GM12892 (cell line): Measurements from ENCODE around the gene TPBGL.
A peak's percentile ranks its signal among the peaks of the same experiment; 100 is the strongest.

Experiments
- DNase-seq: peaks from one replicate; pipeline ENCODE4 v3.0.0; 2011; ENCODE audit not compliant: insufficient read length
- FAIRE-seq: peaks from 2 replicates; lab custom pipeline; 2011; peaks lifted over from hg19 to GRCh38; lab: Jason Lieb, UNC
- POLR2A ChIP-seq: IDR thresholded peaks from 2 replicates; pipeline ENCODE4 v1.6.1; 2011; ENCODE audit warnings: low read depth, low read length, control low read depth
- POLR2AphosphoS5 ChIP-seq: IDR thresholded peaks from 2 replicates; pipeline ENCODE4 v1.6.1; 2011; ENCODE audit warnings: low read depth, low read length, control low read depth
- TAF1 ChIP-seq: IDR thresholded peaks from 2 replicates; pipeline ENCODE4 v1.6.1; 2011; ENCODE audit warnings: low read depth, mild to moderate bottlenecking, control low read depth, low read length, borderline replicate concordance

The TPBGL gene

DNA sequence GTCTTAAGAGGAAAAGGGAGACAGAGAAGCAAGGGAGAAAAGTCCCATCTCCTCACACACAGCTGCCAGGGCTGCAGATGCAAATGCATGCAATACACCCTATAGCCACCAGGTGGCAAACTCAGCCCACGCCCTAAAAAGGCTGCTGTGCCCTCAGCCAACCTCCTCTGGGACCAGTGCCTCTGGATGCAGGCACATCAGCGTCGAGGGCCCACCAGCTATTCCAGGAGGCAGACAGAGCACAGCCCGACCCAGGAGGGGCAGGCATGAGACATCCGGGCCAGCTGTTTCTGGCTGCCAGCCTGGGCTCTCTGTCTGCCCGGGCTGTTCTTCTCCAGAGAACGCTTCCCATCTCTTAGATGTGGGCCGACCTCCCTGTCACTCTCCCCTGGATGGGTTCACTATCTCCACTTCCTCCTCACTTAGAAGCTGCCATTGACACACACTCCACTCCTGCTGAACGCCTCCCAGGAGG, 39.7 kb downstream of the TPBGL start:
- no peak for TF ChIP-seq POLR2A
- TF ChIP-seq TAF1 = no peak
- TF ChIP-seq POLR2AphosphoS5 = no peak
- peak; percentile 79 for DNase-seq
- peak; percentile 88 for FAIRE-seq

DNA sequence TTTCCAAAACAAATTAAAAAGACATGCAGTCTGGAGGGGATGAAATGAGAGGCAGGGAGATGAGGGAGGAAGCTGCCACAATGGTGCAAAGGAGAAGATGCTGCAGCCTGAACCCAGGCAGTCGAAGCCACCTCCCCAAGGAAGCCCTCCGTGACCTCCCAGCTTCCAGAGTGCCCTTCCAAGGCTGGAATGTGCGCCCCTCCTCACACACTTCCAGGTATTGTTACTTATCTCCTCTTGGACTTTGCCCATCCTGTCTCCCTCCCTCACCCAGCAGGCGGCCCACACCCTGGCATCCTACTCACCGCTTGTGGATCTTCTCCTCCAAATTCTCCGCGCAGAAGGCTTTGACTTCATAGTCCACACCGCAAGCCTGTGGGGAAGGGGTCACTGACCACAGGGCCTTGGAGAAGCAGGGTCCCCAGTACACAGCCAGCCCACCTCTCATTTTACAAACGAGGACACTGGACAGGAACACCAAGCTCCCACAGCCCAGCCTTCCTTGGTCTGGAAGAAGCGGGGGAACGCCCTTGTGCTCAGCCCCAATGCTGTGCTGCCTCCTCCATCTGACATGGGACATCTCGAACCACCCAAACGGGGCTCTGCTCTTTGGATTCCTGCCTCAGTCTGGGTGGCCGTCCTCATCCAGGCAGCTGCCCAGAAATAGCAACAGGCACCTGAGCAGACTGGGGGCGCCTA, 40.3 kb downstream of the TPBGL start:
- DNase-seq = no peak

DNA sequence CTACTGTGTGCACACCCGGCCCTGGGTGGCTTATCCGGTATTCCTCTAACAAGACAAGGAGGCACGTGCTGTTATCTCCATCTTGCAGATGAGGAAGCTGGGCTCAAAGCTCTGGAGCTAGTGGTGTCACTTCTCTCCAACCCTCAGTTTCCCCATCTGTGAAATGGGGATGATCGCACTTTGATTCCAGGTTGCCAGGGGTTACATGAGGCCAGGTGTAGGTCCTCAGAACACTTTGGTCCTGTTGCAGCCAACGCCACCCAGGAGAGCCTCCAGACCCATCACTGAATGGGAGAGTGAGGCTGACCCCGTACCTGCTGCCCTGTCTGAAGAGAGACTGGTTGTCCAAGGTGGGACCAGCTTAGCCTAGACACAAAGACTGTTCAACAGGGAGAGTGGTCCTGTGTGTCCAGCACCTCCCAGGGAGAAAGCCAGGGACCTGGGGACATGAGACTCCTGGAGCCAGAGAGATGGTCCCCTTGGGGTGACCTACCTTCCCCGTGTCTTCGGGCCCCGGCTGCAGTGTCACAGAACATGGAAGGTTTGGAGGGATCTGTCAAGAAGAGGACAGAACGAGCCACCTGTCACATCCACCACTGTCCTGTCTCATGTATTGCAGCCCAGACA, 41.0 kb downstream of the TPBGL start:
- FAIRE-seq = no peak
- TF ChIP-seq TAF1 (no peak), POLR2AphosphoS5 (no peak), POLR2A (no peak)
- DNase-seq = no peak

More for the DNA sequence above, 40.3 kb downstream of the TPBGL start:
- TF ChIP-seq POLR2AphosphoS5 (no peak), TAF1 (no peak), POLR2A (no peak)
- FAIRE-seq = no peak

DNA sequence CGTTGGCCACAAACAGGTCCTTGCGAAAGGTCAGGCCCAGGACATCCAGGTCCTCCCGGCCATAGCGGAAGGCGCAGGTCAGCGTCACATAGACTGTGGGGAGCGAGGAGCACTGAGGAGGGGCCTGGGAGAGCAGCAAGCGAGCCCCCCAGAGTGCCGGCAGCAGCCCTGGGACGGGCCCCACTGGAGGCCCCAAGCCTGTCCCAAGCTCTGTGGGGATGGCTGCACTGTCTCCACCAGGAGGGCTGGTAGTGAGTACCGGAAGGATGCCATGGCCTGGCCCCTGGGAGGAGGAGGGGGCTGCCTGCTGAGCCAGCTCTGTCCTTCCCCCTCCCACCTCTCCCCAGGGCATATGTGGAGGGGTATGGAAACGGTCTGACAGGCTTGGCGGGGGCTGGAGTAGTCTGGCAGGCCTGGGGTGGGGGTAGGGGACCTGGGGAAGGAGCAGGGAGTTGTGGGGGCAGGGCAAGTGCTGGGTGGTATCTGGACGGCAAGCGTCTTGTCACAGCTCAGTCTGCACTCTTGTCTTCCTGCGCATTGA, 42.9 kb downstream of the TPBGL start:
- TF ChIP-seq POLR2AphosphoS5 = no peak
- TF ChIP-seq TAF1 = no peak
- TF ChIP-seq POLR2A = no peak
- no peak for FAIRE-seq
- no peak for DNase-seq

DNA sequence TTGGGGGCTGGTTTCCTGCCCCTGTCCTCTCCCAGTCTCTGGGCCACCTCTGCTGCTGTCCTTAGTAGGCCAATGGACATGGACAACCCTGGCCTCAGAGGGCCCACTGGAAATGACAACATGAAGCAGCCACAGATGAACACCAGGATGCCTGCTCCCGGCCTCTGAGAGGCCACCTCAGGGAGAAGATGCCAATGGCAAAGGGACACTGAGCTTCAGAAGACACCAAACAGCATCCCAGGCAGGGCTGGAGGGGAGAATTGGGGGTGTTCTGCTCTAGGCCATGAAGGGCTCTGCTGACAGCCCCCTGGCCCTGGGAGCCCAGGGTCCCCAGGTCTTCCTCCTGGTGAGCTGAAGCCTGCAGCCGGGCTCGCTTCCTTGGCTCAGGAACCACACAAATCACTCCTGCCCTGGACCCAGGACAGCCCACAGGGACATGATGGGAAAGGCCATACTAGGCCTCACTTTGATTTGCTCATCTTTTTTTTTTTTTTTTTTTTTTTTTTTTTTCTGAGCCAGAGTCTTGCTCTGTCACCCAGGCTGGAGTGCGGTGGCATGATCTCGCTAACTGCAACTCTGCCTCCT, 45.3 kb downstream of the TPBGL start:
- no peak for FAIRE-seq
- no peak for DNase-seq
- TF ChIP-seq TAF1 = no peak
- TF ChIP-seq POLR2A = no peak
- TF ChIP-seq POLR2AphosphoS5 = no peak

DNA sequence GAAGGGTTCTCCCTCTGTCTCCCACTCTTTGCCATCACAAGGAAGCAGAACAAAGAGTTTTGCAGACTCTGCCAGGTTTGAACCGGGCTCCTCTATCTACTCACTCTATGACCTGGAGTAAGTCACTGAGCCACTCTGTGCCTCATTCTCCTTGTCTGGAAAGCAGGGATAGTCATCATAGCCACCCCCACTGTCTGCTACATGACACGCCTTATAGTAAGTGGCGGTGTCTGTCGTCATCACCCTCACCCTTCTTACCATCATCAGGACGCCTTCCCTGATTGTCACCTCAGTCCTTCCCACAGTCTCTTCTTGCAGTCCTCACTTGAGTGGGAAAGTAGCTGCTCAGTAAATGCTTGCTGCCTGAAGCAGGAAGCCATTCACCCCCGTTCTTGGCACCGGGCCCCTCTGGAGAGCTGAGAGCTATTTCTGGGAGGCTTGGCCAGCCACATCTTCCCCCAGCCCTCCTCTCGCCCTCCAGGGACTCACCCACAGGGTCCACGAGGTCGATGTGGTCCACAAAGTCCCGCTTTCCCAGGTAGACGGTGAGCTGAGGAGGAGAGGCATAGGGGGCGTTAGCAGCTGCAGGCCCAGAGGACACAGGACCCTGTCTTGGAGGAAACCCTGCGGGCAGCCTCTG, 46.4 kb downstream of the TPBGL start:
- DNase-seq = no peak
- no peak for FAIRE-seq
- no peak for TF ChIP-seq POLR2AphosphoS5
- TF ChIP-seq TAF1 = no peak
- no peak for TF ChIP-seq POLR2A

DNA sequence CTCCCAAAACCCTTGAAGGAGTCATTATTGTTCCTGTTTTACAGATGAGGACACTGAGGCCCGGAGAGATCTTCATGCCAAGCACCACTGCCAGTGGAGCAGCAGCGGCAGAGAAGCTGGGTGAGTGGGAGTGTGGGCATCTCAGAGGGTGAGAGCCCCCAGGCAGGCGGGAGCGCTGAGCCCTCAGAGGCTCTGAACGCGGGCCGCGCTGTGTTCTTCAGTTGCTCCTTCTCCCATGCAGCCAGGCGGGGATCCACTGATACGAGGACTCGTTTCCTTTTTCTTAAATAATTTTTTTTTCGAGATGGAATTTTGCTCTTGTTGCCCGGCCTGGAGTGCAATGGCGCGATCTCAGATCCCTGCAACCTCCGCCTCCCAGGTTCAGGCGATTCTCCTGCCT, 47.0 kb downstream of the TPBGL start:
- DNase-seq = no peak
- no peak for FAIRE-seq
- no peak for TF ChIP-seq TAF1
- TF ChIP-seq POLR2AphosphoS5 = no peak
- no peak for TF ChIP-seq POLR2A

DNA sequence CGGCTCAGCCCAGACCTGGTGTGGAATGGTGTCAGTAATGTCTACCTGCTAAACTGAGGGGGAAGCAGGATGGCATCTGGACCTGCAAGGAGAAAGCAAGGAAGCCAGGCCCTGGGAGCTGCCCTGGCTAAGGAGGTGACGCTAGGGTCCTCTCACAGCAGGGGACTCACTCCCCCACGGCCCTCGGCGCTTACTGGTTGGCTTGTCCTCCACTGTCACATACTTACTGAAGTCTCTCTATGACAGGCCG, 48.9 kb downstream of the TPBGL start:
- no peak for TF ChIP-seq POLR2AphosphoS5
- no peak for TF ChIP-seq POLR2A
- no peak for TF ChIP-seq TAF1
- FAIRE-seq (no peak), DNase-seq (no peak)

DNA sequence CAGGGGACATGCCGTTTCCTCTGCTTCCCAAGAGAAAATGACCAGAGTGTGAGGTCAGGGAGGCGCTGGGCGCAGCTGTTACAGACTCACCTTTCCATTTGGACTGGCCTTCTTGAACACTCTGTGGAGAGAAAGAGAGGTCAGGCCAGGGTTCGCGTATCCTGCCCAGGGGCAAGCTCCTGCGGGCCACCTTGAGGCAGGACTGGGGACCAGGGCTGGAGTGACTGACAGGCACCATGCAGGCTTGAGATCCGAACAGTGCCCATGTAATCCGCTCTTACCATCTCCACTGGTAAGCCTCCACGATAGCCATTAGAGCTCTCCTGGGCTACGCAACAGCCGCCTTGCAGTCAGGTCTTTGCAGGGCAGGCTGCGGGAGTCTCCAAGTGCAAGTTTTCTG, 49.3 kb downstream of the TPBGL start:
- DNase-seq = no peak
- TF ChIP-seq TAF1 (no peak), POLR2A (no peak), POLR2AphosphoS5 (no peak)
- no peak for FAIRE-seq

DNA sequence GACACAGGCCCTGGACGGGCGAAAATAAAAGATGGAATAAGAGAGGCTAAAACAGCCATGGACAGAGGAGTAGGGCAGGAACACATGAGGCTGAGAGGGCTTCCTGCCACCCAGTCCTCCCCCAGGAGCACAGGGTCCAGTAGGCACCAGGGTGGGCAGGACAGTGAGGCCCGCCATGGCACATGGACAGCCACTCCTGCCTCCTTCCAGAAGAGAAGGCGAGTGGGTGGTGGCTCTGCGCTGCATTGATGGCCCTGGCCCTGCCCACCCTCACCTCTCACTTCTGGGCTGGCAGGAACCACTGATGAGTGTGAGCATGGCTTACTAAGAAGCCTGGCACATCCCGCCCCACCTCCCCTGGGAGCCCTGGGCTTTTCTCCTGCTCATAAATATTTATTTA, 51.2 kb downstream of the TPBGL start:
- DNase-seq (no peak), FAIRE-seq (no peak)
- TF ChIP-seq TAF1 (no peak), POLR2AphosphoS5 (no peak), POLR2A (no peak)

DNA sequence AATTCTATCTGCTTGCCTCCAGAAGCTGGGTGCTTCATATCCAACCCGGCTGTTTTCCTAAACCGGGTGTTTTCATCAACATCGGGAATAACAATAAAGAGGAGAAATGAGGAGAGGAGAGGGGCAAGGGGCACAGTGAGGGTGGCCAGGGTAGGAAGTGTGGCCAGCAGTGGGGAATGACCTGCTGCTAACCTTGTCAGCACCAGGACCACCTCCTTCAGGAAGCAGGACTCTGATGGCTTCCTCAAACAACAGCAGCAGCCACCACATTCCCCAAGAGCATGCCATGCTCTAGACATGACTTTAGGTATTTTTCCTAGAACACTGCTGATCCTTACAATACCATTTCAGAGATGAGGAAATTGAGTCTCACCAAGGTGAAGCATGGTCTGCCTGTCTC, 52.4 kb downstream of the TPBGL start:
- FAIRE-seq = no peak
- TF ChIP-seq TAF1 = no peak
- no peak for TF ChIP-seq POLR2A
- no peak for TF ChIP-seq POLR2AphosphoS5
- DNase-seq = no peak
